Stimulated activated CD4-positive, alpha-beta T cell treated with anti-CD3 and anti-CD28 coated beads, Interleukin-2, amount 100 ng/mL, for 48 hours (primary cell): ENCODE results near the gene MYT1.
"Not testable (repeated sequence)": the region's sequence is repeated elsewhere in the genome, so short reads cannot be mapped to it uniquely, and the experiment has no call there.

Experiments
- DNase-seq, 2 donors: peaks; one replicate each; pipeline ENCODE4 v3.0.0-alpha.2; 2020

Gene MYT1

DNA sequence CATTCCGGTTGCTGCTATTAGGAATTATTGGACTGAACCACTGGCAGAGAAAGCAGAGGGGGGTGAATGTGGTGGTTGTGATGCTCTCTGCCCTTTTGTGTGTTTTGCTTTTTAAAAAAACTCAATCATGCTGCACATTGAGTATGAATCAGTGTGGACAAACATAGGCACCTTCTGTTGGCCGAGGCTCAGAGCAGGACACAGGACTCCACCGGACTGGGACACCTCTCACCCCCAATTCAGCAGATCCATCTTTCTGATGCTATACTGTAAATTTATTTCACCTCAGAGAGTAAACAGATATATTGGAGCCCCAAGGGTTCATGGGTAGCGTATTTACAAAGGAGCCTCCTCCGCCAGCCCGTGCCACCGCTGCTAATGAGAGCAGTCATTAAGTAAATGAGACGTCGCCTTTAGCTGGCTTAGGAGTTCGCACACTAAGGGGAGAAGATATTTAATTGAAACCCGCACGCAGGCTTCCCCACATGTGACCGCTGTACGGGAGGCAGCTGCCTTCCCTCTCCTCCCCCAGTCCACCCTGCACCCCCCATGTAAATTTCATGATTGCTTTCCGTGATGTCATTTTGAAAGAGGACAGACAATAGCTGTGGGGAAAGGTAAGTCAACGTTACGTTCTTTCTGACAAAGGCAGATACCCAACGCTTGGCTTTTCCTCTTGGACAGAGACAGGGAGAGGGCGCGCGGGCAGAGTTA is at the start of gene MYT1:
MYT1 (plus strand) TSS at position 330 of the 714 bp plus-strand sequence. CDS start 34,410 bp downstream, outside the sequence.
- DNase-seq: no peak

DNA sequence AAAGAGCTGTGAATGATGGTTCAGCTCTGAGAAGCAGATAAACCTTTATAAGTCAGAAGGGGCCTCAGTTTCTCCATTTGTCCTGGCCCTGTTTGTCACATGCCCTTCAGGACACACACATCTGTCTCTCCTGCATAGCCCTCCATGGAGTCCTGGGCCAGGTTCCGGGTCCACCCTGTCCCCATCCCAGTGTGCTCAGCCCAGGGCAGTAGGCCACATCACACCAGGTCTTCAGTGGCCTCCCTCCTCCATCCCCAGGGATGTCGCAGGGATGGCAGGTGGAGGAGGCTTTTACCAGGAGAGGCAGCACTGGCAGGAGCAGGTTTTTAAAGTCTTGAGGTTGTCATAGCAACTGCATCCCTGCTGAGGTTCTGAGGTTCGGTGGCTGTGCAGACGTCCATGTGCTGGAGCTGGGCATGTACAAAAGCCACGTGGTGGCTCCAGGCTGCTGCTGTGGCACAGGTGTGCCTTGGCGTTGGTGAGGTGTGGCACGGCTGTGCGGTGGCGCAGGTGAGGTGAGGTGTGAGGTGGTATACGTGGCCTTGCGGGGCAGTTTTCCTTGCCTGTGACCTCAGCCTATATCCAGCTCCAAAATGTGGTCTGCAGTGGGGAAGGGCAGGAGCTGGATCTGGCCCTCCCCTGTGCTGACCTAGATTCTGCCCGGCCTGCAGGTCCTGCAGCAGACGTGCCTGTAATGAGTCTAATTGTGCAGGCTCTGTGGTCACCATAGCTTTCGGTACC is 48.9 kb upstream of the MYT1 start:
- no peak for DNase-seq

DNA sequence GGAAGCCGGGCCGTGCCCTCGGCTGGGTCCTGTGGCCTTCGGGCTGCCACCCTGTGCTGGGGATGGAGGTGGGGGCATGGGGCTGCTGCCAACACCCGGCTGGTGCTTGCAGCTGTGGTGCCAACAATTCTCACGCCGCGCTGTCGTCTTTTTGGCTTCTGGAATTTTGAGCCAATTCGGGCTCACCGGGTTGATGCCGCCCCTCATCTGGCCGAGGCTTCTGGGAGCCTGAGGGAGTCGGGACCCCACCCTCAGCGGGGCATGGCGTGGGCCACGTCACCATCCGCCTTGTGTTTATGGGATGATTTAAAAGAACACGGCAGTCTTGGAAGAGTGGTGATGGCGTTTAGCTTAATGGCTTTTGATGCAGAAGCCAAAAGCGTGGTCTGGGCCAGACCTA is 48.2 kb upstream of the MYT1 start:
- DNase-seq: no peak

GRCh38 chr20:64116541-64117431 is 47.5 kb upstream of the MYT1 start:
- DNase-seq: no peak

DNA sequence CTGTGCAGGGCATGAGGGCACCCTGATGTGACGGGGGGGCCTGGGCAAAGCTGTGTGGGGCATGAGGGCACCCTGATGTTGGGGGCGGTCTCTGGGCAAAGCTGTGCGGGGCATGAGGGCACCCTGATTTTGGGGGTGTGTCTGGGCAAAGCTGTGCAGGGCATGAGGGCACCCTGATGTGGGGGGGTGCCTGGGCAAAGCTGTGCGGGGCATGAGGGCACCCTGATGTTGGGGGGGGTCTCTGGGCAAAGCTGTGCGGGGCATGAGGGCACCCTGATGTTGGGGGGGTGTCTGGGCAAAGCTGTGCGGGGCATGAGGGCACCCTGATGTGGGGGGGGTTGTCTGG is 46.8 kb upstream of the MYT1 start:
- not testable (repeated sequence) for DNase-seq

GRCh38 chr20:64119301-64119680 is 45.0 kb upstream of the MYT1 start:
- DNase-seq: no peak

- no peak for DNase-seq
Measured at GRCh38 chr20:64119681-64120341, 44.4 kb upstream of the MYT1 start.

- no peak for DNase-seq
Measured at GRCh38 chr20:64121586-64121985, 42.7 kb upstream of the MYT1 start.

DNA sequence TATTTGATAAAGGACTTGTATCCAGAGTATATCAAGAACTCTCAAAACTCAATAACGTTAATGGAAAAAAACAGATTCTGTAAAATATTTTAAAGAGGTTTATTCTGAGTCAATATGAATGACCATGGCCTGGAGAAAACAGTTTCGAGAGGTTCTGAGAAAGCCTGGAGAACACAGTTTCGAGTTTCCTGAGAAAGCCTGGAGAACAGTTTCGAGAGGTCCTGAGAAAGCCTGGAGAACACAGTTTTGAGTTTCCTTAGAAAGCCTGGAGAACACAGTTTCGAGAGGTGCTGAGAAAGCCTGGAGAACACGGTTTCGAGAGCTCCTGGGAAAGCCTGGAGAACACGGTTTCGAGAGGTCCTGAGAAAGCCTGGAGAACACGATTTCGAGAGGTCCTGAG is 41.3 kb upstream of the MYT1 start:
- DNase-seq: not testable (repeated sequence)

GRCh38 chr20:64123517-64123916 is 40.7 kb upstream of the MYT1 start:
- DNase-seq: not testable (repeated sequence)

DNA sequence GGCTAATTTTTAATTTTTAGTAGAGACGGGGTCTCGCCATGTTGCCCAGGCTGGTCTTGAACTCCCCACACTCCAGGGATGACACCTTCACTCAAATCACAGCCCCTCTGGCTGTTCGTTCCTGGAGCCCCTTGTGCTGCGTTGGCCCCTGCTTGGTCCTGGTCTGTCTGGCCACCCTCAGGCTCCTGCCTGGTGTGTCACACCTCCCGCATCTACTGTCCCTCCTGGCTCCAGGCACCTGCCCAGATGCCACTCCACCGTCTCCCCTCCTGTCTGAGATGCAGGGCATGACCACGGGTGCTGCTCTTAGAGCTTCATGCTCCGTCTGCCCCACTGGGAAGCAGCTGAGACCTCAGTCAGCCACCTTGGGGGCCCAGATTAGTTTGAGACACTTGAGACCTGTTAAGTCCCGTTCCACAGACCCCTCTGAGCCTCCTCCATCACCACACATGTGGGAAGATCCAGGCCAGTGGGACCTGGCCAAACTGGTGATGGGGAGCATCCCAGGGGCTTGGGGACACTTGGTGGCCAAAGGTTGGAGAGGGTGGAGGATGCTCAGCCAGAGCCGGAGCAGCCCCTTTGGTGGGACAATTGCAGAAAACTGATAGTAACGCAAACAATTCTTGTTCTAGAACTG is 35.0 kb upstream of the MYT1 start:
- DNase-seq: no peak

DNA sequence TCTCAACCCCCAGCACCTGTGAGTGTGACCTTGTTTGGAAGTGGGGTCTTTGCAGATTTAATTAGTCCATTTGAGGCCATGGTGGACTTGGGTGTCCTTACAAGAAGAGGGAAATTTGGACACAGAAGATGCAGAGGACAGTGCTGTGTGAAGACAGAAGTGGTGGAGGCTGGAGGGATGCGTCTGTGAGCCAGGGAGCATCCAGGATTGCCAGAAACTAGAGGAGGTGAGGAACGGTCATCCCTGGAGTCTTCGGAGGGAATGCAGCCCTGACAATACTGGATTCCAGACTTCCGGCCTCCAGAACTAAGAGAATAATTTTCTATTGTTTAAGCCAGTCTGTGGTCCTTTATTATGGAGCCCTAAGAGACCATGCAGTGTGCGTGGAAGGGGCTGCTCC is 34.0 kb upstream of the MYT1 start:
- no peak for DNase-seq

- no peak for DNase-seq
Measured at GRCh38 chr20:64130876-64131275, 33.4 kb upstream of the MYT1 start.

- no peak for DNase-seq
Measured at GRCh38 chr20:64131406-64131805, 32.8 kb upstream of the MYT1 start.

DNA sequence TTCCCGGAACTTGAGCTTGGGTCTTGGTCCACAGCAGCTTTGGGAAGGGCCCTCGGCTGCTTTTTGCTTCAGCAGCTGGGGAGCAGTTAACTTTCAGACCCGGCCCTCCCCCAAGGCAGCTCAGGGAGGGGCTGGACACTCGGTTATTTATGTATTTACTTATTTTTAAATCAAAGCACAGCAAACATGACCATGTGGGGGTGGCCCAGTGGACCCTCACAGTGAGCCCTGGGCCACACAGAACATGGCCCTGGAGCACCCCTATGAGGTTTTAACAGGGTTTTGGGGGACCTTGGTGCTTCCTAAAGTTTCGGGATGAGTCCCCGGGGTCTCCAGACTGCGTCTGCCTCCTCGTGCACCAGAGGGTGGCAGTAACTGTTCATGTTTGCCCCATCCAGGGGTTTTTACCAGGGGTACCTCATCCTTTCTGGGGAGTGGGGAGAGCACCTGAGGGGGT is 30.3 kb upstream of the MYT1 start:
- no peak for DNase-seq

- not testable (repeated sequence) for DNase-seq
Measured at GRCh38 chr20:64134744-64135143, 29.5 kb upstream of the MYT1 start.

DNA sequence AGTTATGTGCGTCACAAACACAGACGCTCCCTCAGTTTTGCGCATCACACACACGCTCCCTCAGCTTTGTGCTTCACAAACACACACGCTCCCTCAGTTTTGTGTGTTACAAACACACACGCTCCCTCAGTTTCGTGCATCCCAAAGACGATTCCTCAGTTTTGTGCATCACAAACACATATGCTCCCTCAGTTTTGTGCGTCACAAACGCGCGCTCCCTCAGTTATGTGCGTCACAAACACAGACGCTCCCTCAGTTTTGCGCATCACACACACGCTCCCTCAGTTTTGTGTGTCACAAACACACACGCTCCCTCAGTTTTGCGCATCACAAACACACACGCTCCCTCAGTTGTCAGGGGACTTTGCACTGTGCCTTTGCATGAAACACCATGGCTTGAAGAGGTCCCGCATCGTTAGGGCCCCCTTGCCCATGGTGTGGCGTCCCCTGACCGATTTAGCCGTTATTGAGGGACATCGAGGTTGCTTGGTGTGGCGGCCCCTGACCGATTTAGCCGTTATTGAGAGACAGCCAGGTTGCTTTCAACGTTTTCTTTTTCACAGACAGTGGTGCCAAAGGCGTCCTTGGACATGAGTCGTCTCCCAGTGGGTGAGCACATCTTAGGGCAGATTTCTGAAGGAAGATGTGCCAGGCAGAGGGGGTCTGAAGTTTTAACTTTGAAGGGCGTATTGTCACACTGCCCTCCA is 28.1 kb upstream of the MYT1 start:
- DNase-seq: no peak

GRCh38 chr20:64137598-64138031 is 26.6 kb upstream of the MYT1 start:
- DNase-seq: no peak

- no peak for DNase-seq
Measured at GRCh38 chr20:64138276-64138815, 25.9 kb upstream of the MYT1 start.

DNA sequence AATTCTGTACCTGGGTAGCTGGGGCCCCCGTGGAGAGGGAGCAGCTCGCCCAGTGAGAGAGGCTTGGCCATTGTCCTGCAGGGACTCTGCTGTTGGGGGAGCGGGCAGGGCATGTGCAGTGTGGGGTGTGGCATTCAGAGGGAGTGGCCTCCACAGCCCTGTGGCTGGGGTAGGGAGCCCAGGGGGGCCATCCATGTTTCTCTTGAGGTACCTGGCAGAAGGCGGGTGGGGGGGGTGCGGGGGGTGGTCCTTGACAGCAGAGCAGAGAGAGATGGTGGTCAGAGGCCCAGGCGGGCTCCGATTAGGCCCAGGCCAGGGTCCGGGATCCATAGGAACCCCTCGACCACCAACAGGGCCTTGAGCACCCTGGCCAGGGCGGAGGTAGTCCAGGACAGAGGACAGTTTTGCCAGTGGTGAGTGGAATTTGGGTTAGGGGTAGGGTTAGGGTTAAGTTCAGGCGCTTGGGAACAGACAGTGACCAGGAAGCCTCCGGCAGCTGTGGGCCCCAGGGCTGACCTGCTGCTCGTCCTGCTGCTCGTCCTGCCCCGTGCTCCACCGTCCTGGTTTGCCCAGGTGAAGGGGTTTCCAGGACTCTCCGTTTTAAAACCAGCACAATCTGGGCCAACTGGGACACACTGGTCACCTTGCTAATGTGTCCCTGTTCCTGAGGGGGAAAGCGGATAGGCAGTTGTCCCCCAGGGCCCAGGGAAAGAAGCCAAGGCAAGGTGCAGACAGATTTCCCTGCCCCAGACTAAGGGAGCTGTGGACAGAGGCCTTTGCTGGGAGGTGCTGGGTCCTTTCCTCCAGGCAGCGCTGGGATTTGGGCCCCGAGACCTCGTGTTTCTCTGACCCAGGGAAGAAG is 24.8 kb upstream of the MYT1 start:
- DNase-seq: no peak
